GM12873 (cell line): Measurements from ENCODE around the gene CACNG6.

Source experiments
- TF ChIP-seq, protein P1 (sequence below): IDR thresholded peaks from 2 replicates; pipeline ENCODE4 v1.5.1; 2012; ENCODE audit warnings: low read depth, mild to moderate bottlenecking, moderate library complexity, low read length, control low read depth; ENCODE audit not compliant: insufficient read depth; ENCODE audit errors: missing control alignments

CACNG6 gene

DNA sequence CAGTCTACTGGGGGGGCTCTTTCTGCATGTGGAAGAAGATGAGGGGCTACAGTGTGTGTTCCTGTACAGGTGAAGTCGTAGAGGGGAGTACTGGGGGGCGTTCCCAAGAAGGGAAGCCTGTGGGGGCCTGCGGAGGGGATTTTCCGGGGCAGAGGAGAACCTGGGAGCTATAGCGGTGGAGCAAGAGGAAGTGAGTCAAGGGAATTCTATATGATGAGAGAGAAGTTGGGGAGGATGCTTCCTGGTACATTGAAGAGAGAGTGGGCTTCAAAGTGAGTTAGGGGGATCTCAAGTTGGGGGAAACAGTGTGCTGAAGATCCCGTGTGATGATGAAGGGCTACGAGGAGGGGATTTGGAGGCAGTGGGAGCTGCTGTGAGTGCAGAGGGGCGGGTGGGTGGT, 30.6 kb upstream of the CACNG6 start:
- TF ChIP-seq, protein P1, sequence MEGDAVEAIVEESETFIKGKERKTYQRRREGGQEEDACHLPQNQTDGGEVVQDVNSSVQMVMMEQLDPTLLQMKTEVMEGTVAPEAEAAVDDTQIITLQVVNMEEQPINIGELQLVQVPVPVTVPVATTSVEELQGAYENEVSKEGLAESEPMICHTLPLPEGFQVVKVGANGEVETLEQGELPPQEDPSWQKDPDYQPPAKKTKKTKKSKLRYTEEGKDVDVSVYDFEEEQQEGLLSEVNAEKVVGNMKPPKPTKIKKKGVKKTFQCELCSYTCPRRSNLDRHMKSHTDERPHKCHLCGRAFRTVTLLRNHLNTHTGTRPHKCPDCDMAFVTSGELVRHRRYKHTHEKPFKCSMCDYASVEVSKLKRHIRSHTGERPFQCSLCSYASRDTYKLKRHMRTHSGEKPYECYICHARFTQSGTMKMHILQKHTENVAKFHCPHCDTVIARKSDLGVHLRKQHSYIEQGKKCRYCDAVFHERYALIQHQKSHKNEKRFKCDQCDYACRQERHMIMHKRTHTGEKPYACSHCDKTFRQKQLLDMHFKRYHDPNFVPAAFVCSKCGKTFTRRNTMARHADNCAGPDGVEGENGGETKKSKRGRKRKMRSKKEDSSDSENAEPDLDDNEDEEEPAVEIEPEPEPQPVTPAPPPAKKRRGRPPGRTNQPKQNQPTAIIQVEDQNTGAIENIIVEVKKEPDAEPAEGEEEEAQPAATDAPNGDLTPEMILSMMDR, result no peak

DNA sequence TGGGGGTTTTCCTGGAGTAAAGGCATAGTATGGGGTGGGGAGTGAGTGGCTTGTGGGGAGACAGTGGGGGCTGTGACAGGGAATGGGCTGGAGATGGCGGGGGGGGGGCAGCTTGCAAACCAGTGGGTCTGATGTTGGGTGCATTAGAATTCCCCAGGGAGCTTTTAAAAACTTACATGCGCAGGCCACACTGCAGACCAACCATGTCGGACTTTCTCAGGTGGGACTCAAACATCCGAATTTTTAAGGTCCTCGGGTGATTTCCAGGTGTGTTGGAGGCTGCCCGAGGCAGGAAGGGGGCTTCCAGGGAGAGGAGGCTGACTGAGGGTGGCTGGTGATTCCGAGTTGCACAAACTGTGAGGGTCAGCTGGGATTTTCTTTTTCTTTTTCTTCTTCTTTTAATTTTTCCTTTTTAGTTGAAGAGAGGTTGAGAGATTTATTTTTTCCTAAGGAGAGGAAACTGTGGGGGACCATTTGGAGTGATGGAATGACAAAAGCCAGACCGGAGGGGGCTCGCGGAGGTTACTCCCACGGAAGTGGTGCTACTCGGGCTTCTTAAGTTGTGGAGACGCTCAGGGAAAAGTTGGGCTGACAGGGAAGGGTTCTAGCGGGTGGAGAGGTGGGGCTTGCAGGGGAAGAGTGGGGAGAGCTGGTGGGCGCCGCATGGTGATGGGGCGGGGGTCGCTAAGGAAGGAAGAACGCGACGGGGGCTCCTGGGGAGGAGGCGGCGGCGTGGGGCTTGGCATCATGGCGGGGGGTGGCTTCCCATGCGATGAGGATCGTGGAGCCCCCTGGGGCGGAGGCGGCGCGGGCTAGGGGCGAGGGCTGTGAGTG, 29.7 kb upstream of the CACNG6 start:
- TF ChIP-seq, protein P1, result no peak

DNA sequence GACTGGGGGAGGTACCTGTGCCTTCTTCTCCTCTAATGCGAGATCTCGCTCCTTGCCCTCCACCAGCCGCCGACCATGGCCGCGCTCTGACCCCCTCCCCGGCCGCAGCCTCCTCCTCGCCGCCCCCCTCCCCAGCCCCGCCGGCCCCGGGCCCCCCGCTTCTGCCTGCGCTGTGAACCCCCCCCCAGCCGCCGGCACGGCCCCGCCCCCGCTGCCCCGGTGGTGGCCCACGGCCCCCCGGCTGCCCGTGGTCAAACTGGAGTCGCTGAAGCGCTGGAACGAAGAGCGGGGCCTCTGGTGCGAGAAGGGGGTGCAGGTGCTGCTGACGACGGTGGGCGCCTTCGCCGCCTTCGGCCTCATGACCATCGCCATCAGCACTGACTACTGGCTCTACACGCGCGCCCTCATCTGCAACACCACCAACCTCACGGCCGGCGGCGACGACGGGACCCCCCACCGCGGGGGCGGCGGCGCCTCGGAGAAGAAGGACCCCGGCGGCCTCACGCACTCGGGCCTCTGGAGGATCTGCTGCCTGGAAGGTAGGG, 28.5 kb upstream of the CACNG6 start, which contains the start of gene CACNG8:
CACNG8 (plus strand) TSS at position 51 of the 545 bp plus-strand sequence.
- TF ChIP-seq, protein P1, result no peak

DNA sequence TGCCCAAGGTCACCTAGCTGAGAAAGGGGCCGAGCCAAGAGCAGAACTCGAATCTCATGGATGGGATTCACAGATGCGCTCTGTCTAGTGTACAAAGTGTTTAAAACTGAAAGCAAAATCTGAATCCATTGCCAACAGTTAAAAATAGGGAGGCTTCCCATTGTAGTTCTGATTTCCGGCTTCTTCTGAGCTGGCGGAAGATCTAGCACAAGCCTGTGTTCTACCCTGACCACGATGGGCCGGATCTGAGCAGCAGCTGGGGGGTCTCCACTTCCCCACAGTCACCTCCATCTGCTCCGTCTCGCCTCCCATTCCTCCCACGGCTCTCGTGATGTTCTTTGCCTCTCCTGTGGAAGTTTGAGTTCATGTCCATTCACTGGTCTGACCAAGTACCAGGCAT, 26.3 kb upstream of the CACNG6 start:
- TF ChIP-seq, protein P1, result no peak

DNA sequence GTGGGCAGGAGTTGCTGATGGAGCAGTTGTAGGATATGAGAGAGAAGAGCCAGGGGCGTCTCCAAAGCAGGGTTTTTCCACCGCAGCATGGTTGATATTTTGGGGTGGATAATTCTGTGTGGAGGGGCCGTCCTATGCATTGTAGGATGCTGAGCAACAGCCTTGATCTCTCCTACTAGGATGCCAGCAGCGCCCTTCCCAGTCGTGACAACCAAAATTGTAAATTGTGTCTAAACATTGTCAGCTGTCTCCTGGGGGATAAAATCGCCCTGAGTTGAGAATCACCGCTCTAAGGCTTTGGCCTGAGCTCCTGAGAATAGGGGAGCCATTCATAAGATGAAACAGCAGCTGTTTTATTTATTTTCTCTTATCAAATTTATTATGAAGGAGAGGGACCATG, 24.5 kb upstream of the CACNG6 start:
- TF ChIP-seq, protein P1, result no peak

DNA sequence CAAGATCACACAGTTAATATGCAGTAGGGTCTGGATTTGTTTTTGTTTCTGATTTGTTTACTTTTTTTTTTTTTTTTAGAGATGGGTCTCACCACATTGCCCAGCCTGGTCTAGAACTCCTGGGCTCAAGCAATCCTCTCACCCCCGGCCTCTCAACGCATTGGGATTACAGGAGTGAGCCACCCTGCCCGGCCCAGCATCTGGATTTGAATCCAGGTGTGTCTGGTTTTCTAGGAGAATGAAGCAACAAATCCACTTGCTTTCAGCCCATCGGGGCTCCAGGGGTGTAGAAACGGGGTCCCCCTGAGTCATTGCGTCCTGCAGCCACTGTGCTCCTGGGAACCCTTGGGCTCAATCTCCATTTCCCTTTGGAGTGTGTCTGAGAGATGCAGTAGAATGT, 22.1 kb upstream of the CACNG6 start:
- TF ChIP-seq, protein P1, result no peak

DNA sequence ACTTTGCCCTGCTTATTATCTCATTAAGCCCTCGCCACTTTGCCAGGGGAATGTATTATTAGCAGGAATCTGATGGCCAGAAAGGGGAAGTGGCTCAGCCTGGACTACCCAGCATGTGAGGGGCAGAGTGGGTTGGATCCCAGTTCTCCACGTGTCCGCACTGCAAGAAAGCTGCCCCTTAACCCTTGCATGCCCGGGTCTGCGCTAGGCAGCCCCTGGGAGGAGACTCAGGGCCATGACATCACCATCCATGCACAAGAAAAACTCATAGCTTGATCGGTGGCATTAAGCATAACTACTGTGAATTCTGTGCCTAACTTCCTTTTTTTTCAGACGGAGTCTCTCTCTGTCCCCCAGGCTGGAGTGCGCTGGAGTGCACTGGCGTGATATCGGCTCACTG, 19.8 kb upstream of the CACNG6 start:
- TF ChIP-seq, protein P1, result no peak
